Hematopoietic multipotent progenitor cell treated with erythropoietin and hydrocortisone succinate and interleukin-3 and kit ligand, for 4 days (in vitro differentiated cells): ENCODE results near the gene AFF3.
"Not testable (repeated sequence)": the region's sequence is repeated elsewhere in the genome, so short reads cannot be mapped to it uniquely, and the experiment has no call there.

Experiments used
- DNase-seq: peaks from one replicate; pipeline ENCODE4 v3.0.0-alpha.2; 2015

Gene AFF3

DNA sequence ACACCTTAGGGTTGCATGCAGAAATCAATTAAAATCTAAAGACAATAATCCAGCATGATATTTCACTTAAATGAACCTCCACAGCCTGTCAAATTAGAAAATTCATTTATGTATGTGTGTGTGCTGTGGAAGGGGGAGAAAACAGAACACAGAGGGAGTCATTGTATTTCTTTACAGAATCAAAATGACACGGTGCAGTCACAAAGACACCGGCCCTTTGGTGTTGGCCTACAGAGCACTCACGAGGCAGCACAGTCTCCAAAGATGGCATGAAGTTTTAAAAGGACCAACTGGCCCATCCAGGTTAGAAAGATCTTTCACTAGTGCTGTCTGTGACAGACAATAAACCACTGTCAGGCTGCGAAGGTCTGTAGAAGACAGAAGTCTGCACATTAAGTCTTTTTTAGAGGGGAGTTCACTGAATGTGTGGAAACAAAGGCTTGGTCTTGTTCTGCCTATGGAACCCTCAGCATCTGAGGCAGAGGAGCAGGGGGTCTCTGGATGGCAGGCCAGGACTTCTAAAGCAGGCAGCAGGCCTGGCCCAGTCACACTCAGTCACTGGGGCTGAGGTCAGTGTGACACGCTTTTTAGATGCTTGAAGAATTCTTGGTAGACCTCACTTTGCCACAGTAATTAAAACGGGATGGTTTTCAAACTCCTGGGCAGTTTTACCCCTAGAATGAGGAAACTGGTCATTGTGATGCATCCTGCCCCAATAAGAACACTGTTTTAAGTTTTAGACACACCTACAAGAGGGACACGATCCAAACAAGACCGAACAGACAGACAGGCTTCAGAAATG, 184.9 kb downstream of the AFF3 start:
- no peak for DNase-seq

DNA sequence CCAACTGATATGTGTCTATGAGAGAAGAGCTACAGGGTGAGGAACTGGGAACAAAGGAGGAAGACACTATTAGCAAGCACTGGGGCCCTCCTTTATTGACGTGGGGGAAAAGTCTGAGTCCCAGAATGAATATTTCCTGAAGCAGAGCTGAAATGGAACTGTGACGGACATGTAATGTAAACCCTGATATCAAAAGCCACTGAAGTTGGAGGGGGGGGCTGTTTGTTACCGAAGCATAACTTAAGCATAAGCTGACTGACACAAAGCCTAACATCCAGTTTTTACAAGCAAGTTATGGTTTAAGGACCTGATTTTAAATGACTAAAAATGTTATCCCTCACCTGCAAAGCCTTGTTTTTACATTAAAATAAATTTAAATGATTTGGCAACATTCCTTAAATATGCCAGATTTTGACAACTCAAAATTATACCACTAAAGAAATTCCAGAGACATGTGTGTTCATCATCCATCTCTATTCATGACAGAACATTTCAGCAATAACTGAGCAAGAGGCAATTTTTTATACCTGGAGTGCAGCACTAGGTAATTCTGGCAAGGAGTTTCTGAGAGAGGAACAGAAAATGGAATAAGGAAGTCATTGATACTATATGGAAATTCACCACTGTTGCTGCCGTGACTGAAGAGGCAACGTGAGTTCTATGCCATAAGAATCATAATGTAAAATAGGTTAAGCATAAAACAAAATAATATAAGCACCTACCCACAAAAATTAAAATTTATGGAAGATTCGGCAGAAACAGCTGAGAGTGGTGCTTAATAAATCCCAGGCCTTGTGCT, 186.0 kb downstream of the AFF3 start:
- DNase-seq, result no peak

DNA sequence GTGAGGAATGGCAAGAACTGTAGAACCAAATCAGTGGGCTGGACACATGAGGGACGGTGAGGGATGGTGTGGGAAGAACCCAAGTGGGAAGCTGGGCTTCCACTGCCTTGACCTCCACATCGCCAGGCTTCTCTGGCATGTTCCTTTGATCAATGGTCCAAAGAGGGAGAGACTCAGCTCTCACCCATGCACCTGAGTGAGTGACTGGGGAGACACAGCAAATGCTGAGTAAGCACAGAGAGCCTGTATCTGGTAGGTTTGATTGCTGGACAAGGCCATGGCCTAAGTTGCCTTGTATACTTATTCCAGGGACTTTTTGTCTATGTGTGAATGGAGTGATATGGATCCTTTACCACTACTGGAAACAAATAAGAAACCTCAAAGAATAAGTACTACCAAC, 188.6 kb downstream of the AFF3 start:
- DNase-seq, result no peak

DNA sequence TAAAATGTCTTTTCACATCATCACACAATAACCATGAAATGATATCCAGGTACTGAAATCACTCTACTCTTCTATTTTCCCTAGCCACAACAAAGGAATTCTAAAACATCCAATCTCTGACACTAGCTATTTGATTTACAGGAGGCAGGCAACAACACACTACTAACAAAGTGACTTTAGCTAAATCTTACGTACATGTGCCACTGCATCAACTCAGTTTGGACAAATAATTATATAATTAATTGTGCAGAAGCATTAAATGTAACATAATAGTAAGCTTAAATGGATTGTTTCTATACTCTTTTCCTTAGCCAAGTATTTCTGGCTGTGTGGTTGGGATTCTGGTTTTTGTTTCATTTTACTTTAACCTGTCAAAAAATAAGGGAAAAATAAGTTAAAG, 192.4 kb downstream of the AFF3 start:
- no peak for DNase-seq

DNA sequence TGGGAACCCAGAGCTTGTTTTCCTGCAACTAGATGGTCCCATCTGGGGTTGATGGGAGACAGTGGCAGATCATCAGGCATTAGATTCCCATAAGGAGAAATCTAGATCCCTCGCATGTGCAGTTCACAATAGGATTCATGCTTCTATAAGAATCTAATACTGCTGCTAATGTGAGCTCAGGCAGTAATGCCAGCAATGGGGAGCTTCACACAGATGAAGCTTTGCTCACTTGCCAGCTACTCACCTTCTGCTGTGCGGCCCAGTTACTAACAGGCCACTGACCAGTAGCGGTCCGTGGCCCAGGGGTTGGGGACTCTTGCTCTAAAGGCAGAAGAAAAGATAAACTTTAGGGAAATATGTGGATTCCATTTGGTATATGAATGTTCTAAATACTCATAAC, 192.9 kb downstream of the AFF3 start:
- DNase-seq, result no peak

DNA sequence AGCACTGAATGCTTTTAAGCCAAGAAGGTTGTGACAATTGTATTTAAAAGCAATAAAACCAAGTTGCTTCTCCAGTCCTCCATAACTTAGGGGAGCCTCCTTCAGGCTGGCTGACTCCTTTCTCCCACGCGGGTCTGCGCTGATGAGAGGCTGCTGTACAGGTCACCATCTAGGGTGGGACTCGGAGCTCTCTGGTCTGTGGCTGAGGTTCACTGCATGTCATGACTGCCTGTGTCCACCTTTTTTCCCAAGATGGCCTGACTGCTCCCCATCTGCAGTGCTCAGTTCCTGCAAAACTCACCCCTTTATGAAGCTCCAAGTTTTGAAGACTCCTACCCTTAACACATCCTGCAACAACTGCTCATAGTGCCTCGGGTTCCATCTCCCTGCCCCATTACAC, 194.4 kb downstream of the AFF3 start:
- no peak for DNase-seq

DNA sequence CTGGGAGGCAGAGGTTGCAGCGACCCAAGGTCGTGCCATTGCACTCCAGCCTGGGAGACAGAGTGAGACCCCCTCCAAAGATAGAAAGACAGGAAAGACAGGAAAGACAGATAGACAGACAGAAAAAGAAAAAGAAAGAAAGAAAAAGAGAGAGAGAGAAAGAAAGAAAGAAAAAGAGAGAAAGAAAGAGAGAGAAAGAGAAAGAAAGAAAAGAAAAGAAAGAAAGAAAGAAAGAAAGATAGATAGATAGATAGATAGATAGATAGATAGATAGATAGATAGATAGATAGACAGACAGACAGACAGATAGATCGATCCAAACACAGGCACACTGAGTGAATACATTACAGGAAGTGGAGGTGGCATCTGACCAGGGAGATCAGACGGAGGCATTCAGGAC, 195.0 kb downstream of the AFF3 start:
- DNase-seq, result not testable (repeated sequence)

DNA sequence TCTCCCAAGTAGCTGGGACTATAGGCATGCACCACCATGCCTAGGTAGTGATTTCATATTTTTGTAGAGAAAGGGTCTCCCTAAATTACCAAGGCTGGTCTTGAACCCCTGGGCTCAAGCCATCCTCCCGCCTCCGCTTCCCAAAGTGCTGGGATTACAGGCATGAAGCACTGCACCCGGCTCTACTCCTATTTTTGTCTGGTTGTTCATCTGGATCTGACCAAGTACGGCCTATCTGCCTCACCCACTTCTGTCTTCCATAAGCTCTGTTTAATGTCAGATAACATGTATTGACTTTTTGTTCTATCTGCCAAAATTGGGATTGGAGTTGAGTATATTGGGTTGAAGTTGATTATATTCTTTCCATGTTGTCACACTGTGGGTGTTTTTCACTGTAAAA, 198.4 kb downstream of the AFF3 start:
- no peak for DNase-seq

DNA sequence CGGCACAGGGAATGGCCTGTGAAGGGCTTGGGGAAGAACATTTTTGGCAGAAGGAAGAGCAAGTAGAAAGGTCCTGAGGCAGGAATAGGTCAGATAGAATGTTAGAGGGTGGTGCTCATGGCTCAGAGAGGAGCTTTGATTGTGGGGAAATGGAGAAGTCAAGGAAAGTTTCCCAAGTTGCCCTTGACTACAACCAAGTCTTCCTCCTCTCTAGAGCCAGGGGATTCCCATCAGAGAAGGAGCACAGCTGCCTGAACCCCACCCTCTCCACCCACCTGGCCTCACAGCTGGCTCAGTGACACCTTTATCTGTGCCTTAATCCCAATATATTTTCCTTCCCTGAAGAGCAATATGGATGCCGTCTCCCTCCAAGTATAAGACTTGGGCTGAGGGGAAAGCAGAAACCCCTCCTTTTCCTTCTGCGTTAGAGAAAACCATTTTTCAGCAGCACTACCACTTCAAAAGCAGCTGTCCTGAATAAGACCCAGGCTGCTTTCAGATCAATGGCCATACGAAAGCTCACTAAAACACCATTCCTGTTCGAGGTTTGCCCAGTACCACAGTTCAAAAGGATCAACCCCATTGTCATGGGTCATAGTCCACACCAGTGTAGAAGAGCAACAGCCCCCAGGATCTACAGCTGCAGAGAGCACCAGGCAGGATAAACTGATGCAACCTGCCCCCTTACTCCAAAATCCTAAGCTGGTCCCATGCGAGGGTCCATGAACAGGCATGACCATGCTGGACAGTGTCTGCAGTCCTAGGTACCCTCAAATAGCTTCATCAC, 199.6 kb downstream of the AFF3 start:
- DNase-seq, result no peak

DNA sequence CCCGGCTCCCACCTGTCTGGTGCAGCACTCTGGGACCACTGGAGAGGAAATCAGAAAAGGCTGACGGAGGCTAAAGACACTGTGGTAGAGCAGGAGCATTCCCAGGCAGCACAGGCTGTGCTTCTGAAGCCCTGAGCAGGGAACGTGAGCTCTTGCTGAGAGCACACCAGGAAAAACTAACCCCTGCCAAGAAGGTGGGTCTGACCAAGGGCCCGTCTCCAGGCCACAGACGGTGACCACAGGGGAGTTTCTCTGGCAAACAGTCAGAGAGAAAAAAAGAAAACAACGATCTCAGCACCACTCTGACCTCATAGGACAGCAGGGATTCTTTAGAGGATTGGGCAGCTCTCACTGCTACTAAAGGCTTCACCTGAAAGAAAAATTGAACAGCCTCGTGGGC, 201.4 kb downstream of the AFF3 start:
- DNase-seq, result no peak

DNA sequence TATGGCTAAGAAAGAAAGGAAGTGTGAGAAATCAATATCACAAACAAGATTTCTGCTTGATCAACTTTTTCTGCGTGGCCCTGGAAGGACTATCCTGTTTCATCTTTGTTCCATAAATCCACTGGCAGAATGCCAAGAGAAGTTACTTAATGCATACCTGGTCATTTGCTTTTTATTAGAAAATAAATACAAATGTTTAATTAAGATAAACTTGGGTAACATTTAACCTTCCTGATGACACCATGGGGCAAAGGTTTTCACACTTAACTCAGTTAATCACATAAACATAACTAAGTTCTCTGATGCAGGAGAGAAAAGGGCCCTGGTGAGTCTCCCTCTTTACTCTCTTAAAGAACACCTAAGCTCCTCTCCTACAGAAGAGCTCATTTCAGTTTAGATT, 203.3 kb downstream of the AFF3 start:
- DNase-seq, result peak; percentile 4

DNA sequence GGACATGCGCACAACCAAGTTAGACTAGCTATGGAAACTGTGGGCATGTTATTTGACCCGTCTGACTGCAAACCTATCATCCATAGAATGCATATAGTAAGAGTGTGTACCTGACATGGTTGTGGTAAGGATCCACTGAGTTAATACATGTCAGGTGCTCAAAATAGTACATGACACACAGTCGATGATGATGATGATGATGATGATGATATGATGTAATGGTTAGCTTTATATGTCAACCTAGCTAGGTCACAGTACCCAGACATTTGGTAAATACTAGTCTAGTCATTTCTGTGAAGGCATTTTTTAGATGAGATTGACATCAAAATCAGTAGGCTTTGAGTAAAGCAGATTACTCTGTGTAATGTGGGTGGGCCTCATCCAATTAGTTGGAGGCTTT, 204.1 kb downstream of the AFF3 start:
- DNase-seq, result no peak

DNA sequence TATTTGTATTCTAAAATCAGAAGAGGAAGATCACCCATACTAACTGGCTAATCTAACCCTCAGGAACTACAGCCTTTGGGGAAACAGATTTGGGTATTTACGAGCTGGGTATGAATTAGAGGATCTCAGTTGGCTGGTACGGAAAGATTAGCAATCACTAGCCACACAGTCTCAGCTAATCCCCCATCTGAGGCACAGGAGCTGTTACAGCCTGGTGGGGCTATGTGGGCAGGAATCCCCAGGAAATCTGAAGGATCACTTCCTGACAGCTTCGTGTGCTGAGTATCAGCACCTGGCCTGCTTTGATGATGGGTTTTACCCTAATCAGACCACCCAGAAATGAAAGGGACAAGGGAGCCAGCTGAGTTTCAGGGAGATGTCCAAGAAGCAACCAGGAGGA, 206.3 kb downstream of the AFF3 start:
- DNase-seq, result peak; percentile 9

DNA sequence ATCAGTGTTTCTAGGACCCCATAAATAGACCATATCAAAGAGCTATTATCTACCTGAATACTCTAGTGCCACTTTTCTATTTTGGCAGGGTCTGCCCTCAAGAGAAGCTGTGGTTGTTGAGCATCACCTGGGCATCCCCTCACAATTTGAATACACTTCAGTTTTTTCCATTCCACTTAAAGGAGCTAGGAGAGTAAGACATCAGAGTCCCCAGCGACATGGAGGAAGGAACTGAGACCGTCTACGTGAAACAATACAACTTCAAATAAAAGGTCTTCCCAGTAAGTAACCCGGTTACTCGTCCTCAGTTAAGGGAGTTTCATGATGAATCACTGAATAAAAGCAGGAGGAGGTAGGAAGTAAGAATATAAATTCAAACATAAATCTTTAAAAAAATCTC, 206.7 kb downstream of the AFF3 start:
- DNase-seq, result no peak

DNA sequence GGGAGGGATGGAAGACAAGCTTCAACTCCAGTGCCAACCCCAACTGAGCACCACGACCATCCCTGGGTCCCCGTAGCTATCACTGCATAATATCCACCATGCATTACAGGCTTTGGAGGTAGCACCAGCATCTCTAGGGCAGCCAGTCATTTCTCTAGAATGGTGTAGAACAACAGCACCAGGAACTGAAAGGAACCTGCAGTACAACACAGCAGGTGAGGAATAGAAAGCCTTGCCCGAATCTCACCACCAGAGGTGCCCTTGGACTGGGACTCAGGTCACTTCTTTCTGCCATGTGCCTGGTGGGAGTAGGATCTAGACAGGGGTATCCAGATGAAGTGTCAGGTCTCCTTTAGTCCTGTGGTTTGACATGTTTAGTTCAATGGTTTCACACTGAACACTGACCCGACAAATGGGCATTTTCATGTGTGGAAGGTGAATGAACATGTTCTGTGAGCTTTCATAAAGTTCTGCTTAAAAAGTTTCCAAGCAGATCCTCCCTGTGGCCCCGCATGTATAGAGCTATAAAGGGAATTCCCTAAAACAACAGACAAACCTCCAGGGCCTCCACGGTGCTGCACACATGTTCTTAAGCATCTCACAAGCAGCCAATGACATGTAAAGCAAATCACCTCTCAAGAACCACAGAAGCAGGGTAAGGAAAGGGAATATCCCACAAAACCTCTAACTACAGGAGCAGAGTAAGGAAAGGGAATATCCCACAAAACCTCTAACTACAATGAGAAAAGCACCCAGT, 208.3 kb downstream of the AFF3 start:
- no peak for DNase-seq

DNA sequence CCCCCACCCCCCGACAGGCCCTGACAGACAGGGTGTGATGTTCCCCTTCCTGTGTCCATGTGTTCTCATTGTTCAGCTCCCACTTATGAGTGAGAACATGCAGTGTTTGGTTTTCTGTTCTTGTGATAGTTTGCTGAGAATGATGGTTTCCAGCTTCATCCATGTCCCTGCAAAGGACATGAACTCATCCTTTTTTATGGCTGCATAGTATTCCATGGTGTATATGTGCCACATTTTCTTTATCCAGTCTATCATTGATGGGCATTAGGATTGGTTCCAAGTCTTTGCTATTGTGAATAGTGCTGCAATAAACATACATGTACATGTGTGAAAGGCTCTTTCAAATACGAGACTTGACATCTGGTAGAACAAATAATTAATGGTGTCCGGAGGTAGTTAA, 208.9 kb downstream of the AFF3 start:
- not testable (repeated sequence) for DNase-seq

DNA sequence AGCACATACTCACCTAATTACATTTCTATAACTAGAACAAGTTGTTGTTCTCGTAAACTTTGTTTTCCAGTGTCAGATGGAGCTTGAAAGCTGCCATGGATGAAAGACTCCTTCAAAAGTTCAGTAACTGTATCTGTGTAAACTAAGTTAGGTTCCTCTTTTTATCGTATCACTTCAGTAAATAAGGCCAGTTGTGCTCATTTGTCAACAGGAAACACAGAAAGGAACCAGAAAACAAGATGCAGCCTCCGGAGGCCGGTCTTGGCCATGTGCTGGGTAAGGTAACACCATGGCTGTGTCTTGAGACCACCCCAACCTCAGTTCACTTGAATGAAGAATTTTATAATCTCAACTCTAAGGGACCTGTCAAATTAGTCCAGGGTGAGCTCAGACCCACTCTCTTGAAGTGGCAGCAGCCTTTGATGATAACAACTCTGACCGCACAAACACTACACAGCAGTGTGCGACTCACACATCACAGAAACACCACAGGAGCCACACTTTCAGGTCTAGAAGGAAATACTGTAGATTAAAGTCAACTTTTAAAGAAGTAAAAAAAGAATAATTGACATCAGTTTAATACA, 213.8 kb downstream of the AFF3 start:
- DNase-seq, result peak; percentile 16

DNA sequence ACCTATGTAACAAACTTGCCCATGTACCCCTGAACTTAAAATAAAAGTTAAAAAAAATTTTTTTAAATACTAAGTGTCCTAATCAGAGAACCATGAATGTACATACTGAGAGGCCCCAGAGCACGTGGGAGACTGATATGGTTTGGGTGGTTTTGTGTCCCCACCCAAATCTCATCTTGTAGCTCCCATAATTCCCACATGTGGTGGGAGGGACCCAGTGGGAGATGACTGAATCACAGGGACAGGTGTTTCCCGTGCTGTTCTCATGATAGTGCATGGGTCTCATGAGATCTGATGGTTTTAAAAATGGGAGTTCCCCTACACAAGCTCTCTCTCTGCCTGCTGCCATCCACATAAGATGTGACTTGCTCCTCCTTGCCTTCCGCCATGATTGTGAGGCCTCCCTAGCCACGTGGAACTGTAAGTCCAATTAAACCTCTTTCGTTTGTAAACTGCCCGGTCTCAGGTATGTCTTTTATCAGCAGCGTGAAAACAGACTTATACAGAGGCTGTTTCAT, 214.6 kb downstream of the AFF3 start:
- not testable (repeated sequence) for DNase-seq

DNA sequence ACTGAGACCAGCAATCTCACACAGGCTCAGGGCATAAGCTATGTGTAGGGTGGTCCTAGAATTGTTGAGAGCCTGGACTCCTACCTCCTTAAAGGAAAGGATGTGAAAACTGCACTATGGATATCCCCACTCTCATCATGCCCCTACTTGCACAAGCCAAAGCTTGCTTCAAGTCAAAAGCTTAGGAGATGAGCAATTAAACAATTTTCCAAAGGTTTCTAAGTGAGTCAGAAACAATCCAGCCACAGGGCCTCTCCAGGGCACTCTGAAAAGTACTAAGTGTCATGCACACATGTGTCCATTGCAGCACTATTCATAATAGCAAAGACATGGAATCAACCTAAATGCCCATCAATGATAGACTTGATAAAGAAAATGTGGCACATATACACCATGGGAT, 215.4 kb downstream of the AFF3 start:
- DNase-seq, result no peak

DNA sequence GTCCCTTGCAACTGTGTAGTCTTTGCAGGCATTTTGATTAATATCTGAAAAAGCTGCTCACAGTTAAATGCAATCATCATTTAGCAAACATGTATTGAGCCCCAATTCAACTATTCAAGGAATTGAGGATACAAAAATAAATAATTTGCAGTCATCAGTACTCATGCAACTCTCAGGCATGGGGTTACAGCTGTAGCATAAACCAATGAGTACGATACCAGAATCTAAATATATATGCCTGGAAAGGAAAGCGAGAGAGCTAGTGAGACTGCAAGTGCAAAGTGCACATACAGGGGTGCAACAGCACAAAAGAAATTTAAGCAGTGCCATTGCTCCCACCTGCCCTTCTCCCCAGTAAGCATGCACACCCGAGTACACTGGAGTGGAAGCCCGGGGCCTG, 216.4 kb downstream of the AFF3 start:
- no peak for DNase-seq

DNA sequence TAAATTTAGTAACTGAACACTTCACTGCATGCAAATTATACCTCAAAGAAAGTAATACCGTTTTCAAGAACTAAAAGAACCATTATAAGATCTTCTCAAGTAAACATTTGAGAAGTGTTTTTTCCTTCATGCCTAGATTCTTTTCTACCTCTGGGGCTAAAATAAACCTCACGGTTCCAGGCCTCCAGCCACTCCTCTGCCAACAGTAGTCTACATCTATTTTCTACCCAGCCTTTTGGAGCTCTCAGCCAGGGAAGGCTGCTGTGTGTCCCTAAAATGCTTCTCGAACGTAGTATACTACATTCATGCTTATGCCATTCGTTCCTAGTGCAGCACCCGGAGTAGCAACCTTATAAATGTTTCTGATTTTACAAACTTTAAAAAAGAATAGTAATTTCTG, 219.7 kb downstream of the AFF3 start:
- no peak for DNase-seq

DNA sequence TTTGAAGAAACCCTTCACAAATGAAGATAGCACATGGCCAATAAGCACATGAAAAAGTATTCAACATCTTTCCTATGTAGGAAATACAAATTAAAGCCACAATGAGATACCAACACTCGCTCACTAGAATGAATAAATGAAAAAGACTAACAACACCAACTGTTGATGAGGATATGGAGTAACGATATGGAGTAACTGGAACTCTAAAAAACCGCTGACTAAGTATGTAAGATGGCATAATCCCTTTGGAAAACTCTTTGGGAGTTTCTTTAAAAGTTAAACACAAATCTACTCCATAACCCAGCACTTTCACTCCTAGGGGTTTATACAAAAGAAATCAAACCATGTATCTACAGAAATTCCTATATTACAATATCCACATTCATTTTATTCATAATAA, 220.5 kb downstream of the AFF3 start:
- DNase-seq, result no peak
